ENCODE measurements around the gene SMOC2. TPM values are rescaled to one million over a fixed set of nuclear protein-coding genes. Genes with fewer than 3 reads are reported as not detected.
"Not testable (repeated sequence)": the region's sequence is repeated elsewhere in the genome, so short reads cannot be mapped to it uniquely, and the experiment has no call there.

Gene SMOC2
- polyA plus RNA-seq, 10 donors, result 47.6 to 154 (median 91.1) TPM

DNA sequence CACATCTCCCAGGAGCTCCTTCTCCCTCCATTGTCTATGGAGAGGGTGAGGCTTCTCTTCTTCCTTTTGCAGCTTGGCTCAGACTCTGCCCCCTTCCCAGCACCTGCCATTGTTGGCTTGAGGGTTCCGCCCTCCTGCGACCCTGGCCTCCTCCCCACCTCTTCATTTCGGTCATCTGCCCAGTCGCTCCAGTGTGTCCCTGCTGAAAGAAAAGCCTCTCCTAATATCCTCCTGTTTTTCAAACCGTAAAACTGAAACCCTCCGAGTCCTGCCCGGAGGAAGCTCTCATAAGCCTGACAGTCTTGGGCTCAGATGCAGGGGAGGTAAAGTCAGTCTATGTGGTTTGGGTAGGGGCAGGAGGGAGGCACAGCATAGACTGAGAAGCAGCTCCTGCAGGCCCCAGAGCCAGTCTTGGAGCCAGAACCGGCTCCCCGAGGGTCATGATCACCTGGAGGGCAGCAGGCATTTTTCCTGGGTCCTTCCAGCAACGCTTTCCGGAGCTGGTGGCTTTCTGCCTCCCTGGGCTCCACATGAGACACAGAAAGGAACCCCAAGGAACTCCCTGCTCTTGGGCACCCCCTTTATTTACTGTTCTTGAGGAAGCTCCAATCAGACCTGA, 235.1 kb downstream of the SMOC2 start:
- DNase-seq, result no peak

DNA sequence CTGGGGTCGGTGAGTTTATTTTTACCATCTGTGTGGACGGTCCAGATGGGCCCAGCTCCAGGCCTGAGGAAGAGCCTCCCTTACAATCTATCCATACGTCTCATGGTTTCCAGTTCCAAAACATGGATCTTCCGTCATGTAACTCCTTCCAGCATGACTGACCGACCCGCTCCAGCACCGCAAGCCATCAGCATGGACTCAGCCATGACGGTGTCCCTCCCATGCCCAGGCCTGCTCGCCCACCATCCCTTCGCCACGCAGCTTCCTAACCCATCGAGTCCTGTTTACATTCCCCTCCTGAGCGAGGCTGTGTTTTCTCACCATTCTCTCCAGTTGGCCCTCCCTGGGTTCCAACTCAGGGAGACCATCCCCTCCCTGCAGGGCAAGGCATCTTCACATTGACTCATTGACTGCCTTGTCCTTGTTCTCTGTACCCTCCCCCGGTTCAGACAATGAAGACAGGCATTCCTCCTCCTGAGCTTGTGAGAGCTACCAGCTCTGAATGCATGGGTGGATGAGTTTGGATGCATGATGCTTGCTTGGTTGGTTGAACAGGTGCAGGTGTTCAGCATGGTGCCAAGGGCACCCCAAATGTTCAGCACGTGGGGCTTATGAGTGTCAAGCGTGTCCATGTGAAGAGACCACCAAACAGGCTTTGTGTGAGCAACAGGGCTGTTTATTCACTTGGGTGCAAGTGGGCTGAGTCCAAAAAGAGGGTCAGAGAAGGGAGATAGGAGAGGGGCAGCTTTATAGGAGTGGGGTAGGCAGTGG, 235.8 kb downstream of the SMOC2 start:
- no peak for DNase-seq

DNA sequence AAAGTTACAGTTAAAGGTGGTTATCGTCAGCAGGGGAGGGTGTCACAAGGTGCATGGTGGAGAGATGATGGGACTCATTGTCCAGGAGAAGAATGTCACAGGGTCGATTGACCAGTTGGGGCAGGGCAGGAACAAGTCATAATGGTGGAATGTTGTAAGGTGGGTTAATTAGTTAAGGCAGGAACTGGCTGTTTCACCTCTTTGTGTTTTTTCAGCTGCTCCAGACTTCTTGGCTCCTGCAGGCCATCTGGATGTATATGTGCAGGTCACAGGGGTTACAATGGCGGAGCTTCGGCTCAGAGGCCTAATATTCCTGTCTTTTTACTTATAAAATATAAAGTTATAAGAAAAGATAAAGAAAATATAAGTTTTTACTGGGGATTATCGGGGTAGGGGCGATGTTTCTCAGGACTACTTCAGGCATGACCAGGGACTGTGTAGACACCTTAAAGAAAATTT, 236.4 kb downstream of the SMOC2 start:
- not testable (repeated sequence) for DNase-seq

DNA sequence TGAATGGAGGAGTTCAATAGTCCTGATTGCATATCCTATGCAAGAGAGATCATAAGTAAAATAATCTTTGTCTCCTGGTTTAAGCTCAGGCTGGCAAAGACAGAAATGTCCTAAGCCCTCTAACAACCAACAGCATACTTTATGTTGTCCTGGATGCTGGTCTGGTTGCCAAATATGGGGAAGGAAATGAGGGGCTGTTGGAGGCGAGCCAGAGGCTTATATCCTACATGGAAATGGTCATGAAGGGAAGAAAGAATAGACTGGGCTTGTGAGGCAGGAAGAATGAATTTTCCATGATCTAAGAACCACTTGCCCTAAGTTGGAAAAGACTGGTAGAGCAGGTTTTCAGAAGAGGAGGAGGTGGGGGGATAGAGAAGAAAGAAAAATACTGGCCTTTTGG, 237.1 kb downstream of the SMOC2 start:
- no peak for DNase-seq

DNA sequence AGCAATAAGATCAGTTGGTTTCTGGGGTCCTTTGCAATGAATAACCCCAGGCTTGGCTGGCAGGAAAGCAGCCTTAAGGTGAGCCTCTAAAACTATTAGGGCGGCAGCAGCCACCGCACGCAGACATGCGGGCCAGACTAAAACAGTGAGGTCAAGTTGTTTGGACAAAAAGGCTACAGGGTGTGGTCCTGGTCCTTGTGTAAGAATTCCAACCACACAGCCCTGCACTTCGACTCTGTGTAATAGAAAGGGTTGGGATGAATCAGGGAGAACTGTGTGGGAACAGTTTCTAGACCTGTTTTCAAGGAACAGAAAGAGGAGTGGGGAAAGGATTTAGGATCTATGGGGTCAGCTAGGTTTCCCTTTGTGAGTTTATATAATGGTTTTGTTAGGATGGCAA, 237.6 kb downstream of the SMOC2 start:
- DNase-seq, result no peak

DNA sequence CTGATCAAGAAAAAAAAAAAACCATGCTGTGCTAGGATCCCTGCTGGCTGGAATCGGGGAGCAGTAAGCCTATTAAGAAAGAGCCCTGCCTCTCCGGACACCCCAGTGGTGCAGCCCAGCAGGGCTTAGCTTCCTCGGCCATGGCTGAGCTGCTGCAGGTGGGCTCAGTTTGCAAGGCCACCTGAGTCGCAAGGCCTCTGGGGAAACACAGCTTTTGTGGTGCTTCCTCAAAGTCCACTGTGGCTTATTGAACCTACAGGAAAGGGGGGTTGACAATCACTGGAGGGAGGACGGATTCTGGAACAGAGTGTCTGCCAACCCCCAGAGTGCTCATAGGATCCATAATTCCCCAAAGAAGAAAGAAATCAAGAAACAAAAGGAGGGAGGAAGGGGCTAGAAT, 240.8 kb downstream of the SMOC2 start:
- no peak for DNase-seq

DNA sequence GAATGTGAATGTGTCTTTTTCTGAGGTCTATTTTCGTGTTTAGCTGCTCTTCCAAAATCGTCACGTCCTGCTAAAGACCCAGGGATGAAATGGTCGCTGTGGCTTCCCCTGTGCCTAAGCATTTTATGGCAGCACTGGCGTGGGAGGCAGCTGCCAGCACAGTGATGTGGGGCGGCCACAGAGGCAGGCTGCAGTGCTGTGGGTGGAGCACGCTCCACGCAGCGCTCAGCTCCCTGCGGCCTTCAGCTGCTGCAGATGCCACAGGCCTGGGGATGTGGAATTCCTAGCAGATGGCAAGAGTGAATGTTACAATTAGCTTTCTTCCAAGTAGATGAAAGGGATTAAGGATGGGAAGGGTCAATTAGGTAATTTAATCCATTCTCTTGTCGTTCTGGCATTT, 242.6 kb downstream of the SMOC2 start:
- DNase-seq, result peak in 2 of 3 donors; percentile 6 to 52

DNA sequence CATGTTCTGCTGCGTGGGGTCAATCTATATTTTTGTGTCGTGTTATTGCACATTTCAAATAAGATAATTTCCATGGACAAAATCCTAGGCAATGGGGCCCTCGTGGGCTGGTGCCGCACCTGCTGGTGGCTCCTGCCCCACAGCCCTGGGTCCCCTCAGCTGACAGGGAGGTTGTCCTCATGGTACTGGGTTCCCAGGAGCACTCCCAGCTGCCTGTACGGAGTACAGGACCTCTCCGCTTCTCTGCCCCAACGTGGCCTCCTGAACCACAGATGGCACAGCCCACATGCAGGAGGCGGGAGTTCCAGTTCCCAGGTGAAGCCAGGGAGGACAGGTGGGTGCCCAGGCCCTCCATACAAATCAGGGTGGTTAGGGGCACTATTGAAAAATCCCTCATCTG, 243.5 kb downstream of the SMOC2 start:
- DNase-seq, result no peak

DNA sequence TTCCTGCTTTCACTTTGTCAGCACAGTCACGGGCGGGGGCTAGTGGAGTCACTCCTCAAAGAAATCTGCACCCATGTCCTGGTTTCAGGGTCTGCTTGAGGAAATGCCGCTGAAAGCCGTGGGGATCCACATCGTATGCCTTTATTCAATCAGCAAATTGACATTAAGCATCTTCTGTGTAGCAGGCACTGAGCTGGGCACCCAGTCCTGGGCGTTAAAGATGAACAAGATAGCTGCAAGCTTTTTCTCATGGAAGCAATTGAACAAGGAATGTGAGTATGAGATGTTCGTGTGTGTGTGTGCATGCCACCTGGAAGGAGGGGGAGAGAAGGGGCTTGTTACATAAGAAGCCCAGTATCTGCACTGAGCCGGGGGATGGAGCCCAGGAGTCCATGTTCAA, 243.9 kb downstream of the SMOC2 start:
- DNase-seq, result no peak

DNA sequence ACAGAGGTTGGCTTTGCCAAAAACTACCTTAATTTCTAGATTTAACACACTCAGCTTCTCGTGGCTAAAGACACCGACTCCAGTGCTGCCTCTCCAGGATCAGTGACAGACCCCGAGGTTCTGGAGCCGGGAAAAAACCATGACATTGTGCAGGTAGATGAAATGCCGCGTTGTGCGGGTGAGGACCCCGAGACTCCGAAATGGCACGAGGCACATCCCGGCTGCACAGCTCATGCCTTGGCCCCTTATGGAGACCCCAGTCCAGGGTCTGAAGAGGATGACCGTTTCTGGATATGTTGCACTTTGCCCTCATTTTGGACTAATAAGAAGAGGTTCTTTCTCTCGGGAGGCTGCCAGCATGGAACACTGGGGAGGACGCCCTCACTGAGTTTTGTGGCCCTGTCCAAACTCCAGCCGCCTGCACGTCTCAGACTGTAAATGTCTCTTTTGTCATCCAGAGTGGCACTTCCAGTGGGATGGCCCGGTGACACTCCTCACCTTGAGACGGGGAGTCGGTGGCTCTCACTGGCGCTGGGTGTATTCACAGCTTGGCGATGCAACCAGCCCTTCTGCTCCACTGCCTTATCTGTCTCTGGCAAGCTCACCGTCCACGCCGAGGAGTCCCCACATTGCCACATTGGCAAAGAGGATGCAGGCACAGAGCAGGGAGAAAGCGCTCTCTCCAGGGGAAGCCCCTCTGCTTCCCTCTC, 245.2 kb downstream of the SMOC2 start:
- DNase-seq, result no peak

DNA sequence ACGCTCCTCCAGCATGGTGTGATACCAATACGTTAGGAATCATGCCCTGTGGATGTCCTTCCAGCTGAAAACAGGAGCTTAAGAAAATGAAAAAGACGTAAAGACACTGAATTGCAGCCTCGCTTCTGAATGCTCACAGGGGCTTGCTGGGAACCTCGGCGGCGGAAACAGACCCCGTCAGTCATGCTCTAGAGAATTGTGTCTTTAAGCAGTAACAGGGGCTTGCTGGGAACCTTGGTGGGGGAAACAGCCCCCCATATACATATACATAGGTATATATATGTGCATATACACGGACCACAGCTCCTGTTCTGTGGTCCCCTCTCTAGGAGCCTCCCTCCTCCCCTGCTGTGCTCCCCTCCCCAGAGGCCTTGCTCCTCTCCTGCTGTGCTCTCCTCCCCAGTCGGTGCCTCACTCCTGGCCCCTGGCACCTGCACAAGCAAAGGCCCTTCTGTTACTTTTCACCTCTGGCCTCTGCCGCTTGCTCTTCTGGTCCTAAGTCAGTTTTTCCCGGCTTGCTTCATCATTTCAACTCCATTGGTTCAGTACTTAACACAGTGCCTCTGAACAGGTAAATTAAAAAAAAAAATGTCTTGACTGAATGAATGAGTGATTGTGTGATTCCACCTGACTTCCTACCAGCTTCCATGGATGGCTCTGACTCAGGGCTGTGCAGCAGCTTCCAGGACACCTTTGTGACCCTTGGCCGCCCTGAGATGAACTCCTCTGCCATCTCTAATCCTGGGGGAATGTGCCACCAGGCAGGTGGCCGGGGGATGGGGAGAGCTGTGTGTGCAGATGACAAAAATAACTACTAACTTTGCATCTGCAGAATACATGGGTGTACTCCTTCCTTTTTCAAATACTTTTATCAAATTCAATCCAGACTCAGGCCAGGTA, 246.1 kb downstream of the SMOC2 start:
- DNase-seq, result no peak

DNA sequence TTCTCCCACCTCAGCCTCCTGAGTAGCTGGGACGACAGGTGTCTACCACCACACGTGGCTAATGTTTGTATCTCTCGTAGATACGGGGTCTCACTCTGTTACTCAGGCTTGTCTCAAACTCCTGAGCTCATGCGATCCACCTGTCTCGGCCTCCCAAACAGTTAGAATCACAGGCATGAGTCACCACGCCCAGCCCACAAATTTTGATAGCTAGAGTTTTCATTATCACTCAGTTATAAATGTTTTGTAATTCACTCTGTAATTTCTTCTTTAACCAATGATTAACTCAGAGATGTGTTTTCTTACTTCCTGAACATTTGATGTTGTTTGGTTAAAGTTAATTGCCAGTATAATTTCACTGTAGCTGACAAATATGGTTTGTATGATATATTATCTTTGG, 249.3 kb downstream of the SMOC2 start:
- no peak for DNase-seq

DNA sequence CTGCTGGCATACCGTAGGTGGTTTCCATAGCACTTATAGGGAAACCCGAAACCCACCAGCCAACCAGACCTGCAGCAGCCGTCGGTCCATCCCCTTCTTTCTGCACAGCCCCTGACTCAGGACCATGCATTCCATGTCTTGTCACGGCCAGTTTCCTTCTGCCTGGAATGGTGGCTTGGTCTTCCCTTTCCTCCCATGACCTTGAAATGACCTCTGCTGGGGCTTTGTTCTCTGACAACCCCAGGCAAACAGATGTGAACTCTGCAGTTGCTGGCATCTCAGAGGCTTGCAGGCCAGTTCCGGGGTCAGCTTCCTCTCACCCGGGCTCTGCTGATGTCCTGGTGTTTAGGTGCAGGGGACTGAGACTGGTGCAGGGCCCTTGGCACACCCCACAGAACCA, 250.8 kb downstream of the SMOC2 start:
- no peak for DNase-seq

DNA sequence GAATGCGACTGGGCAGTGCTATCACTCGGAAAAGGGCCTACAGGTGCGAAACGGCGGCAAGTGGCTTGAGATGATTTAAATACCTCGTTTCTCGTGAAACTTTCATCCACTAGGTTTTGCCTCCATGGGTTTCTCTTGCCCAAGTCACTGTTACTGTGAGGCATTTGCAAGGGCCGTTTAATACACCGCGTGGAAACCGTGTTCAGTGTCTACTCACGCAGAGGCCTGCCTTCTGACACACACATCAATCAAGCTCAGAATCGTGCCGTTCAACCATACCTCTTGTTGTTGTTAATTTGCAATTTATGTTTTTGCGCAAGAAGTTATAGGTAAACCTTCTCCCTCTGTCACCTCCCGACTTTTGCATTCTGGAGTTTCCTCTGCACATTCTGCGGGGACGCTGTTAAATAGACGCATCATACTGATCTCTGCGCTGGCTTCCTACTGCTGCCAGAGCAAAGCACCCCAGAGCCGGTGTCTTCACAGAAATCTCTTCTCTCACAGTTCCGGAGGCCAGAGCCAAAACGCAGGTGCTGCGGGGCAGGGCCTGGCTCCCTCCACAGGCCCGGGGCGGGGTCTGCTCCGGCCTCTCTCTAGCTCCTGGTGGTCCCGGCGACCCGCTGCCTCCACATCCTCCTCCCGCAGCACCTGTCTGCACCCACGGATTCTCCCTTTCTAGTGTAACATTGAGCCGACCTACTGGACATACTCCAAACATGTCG, 251.4 kb downstream of the SMOC2 start:
- DNase-seq, result no peak

DNA sequence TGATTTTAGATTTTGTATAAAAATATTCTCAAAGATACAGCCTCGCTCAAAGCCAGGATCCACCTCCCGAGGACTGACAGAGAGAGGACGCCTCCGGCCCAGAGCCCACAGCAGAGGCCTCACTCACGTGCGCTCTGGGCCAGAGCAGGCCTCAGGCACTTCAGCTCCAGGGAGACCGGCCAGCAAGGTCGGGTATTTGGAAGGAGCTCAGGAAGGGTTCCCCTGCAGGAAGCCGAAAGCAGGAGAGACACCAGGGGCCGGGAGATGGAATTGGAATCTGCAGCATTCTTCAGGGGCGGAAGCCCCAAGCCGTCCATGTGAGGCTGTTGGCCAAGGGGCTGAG, 251.9 kb downstream of the SMOC2 start:
- DNase-seq, result not testable (repeated sequence)

DNA sequence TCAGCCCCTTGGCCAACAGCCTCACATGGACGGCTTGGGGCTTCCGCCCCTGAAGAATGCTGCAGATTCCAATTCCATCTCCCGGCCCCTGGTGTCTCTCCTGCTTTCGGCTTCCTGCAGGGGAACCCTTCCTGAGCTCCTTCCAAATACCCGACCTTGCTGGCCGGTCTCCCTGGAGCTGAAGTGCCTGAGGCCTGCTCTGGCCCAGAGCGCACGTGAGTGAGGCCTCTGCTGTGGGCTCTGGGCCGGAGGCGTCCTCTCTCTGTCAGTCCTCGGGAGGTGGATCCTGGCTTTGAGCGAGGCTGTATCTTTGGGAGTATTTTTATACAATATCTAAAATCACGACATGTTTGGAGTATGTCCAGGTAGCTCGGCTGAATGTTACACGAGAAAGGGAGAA, 253.8 kb downstream of the SMOC2 start:
- DNase-seq, result not testable (repeated sequence)

DNA sequence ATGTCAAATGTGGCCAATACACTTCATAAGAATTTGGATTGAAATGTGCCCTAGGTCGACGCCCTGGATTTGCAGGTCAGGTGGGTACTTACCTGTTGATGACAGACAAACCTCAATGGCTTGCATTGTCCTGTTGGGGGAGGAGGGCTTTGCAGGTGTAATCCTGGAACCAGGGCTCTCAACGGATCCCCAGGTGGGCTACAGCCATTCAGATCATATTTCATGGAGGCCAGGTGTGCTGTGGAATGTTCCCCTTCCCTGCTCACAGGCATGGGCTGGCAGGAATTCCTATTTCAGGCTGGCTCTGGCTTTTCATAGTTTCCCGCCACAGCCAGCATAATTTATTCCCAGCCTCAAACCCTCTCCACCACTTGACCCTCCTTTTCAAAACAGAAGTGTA, 254.7 kb downstream of the SMOC2 start:
- DNase-seq, result no peak

DNA sequence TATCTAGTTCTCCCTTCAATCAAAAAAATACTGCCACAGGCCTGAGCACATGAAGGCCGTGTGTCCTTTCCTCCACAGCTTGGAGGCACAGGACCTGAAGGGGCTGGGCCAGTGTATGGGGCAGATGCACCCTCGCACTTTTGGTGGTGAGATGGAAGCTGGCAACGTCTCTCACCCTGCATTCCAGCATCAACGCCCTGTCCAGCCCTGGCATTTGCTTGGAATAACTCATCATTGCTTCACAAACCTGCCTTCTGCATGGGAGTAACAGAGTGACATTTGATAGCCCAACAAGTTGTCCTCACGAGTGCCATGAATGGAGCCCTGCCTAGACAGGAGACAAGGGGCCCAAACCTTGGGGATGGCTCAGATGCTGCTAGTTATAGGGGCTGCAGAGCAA, 257.9 kb downstream of the SMOC2 start:
- DNase-seq, result no peak

DNA sequence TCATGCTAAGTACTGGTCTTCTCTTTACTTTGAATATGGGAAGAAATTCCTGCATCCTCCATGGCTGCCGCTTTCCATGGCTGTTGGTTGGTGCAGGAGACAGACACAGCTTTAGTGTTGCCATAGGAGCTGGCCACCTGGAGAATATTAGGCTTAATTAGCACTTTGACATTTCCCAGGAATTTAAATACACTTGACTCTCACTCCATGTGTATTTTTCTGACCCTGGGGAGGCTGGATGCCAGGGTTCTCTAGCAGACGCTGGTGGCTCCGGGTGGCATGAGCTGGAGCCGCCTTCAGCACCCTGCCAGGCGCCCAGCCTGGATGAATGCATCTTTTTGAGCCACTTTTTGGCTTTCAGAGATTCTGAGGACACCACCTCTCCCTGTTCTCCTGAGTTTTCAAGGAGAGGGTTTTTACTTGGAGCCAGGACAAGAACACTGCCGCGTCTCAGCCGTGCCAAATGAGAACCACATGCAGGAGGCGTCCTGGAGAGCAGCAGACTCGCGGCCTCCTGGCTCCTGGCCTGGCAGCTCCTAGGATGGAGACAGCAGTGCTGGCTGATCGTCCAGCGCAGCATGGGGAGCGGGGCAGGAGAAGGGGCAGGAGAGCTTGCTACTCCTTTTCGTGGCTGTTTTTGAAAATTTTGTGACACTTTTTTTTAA, 258.8 kb downstream of the SMOC2 start:
- DNase-seq, result peak in 2 of 3 donors; percentile 65 to 78

DNA sequence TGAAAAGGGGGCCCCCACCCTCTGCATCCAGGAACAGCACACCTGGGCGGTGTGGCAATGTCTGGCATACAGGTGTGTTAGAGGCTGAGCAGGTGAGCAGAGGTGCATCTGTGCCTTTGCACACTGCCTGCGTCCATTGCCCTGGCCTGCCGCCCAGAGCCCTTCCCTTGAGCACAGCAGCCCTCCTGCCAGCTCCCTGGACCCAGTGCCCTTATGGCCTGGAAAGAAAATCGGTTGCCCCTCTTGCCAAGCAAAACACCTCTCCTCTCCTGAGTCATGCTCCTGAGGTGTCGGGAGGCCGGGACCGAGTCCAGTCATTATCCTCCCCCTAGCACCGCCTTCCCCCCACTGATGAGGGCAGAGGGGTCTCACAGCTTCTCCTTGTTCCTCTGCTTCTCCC, 259.9 kb downstream of the SMOC2 start:
- DNase-seq, result no peak

DNA sequence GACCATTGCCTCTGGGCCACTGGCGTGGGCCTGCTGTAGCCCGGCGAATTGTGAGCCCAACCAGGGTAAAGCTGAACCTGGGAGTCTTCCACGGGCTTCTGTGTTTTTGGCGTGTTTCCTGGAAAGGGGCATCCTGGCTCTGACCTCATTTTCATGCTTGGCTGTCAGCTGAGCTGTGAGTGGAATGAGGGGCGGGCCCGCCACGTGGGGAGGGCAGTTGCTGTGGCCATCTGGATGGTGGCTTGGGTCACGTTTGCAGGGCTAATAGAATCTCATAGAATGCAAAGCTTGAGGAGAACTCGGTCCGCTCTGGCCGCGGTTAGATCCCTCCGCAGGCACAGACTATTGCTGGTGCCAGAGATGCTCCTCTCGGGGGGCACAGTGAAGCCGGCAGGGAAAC, 263.0 kb downstream of the SMOC2 start:
- DNase-seq, result no peak

Data from muscle of back (tissue), 11 donors.